Prostate gland (tissue), 2 donors: Measurements from ENCODE around the gene MAGI3.

Experiments used
- POLR2AphosphoS5 ChIP-seq: sonication (generic); formaldehyde crosslinking; IDR thresholded peaks from one replicate; pipeline ENCODE4 v1.6.1; 2017; ENCODE audit warnings: antibody characterized with exemption
- TF ChIP-seq, protein P1 (sequence below), 4 experiments: fragments of 200-600 bp in 2 of 4; fragments of 450-650 bp in 2 of 4; sonication (generic) in 2 of 4; IDR thresholded peaks; 1 replicate in 3 of 4; 2 replicates in 1 of 4; pipeline ENCODE4 v1.5.1; 2016 to 2019; ENCODE audit warnings: antibody characterized with exemption in 4 of 4, mild to moderate bottlenecking in 2 of 4, moderate library complexity in 2 of 4

DNA sequence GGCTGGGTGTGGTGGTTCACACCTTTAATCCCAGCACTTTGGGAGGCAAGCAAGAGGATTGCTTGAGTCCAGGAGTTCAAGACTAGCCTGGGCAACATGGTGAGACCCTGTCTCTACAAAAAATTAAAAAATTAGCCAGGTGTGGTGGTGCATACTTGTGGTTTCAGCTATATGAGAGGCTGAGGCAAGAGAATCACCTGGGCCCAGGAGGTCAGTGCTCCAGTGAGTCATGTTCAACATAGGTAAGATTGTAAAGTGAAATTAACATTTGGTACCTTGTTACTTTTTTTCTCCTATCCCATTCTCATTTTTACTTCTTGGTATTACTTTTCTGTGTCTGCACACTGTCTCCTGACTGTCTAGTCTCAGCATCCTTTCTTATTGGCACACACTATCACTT, 19.0 kb downstream of the MAGI3 start:
- TF ChIP-seq, protein P1, sequence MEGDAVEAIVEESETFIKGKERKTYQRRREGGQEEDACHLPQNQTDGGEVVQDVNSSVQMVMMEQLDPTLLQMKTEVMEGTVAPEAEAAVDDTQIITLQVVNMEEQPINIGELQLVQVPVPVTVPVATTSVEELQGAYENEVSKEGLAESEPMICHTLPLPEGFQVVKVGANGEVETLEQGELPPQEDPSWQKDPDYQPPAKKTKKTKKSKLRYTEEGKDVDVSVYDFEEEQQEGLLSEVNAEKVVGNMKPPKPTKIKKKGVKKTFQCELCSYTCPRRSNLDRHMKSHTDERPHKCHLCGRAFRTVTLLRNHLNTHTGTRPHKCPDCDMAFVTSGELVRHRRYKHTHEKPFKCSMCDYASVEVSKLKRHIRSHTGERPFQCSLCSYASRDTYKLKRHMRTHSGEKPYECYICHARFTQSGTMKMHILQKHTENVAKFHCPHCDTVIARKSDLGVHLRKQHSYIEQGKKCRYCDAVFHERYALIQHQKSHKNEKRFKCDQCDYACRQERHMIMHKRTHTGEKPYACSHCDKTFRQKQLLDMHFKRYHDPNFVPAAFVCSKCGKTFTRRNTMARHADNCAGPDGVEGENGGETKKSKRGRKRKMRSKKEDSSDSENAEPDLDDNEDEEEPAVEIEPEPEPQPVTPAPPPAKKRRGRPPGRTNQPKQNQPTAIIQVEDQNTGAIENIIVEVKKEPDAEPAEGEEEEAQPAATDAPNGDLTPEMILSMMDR (IDR thresholded peaks at IDR 0.05) = no peak
- no peak for TF ChIP-seq POLR2AphosphoS5
